Calu3 (cell line): ENCODE data around the gene RPN1. TPM values are rescaled to one million over a fixed set of nuclear protein-coding genes. Genes with fewer than 3 reads are reported as not detected.

Experiments used
- BruUV-seq: library from RNA; stranded (reverse); fragments of 400-500 nt; replicated peaks from 2 replicates; lab custom pipeline; 2021; lab: Mats Ljungman, UMichigan
- CTCF ChIA-PET: fragments of 300-600 bp; sonication (Branson Sonifier 250); formaldehyde crosslinking; loops from one replicate; lab custom pipeline; 2022; ENCODE audit warnings: antibody characterized with exemption; lab: Charles Lee
- DNase-seq: peaks from one replicate; pipeline ENCODE4 v3.0.0; 2022
- H3K27ac Mint-ChIP-seq: one replicate; pipeline ENCODE4 v1.8.0; 2022; ENCODE audit warnings: mixed read lengths; ENCODE audit not compliant: unreplicated experiment
- H3K27me3 Mint-ChIP-seq: one replicate; pipeline ENCODE4 v1.8.0; 2022; ENCODE audit warnings: mixed read lengths; ENCODE audit not compliant: unreplicated experiment
- H3K36me3 Mint-ChIP-seq: one replicate; pipeline ENCODE4 v1.8.0; 2022; ENCODE audit warnings: mild to moderate bottlenecking, moderate library complexity, mixed read lengths; ENCODE audit not compliant: insufficient read depth, unreplicated experiment
- H3K4me1 Mint-ChIP-seq: one replicate; pipeline ENCODE4 v1.8.0; 2022; ENCODE audit warnings: mild to moderate bottlenecking, low read depth, mixed read lengths; ENCODE audit not compliant: unreplicated experiment
- H3K4me3 Mint-ChIP-seq: one replicate; pipeline ENCODE4 v1.8.0; 2022; ENCODE audit warnings: mild to moderate bottlenecking, low read depth, moderate library complexity, mixed read lengths; ENCODE audit not compliant: unreplicated experiment
- H3K9me3 Mint-ChIP-seq: one replicate; pipeline ENCODE4 v1.8.0; 2022; ENCODE audit warnings: low read depth, mixed read lengths; ENCODE audit not compliant: unreplicated experiment
- intact Hi-C: fragments of 100-400 bp; cut with micrococcal nuclease; formaldehyde crosslinking; loops from one replicate; pipeline ENCODE4 v1.10.0; 2022; ENCODE audit not compliant: unreplicated experiment
- total RNA-seq: library from RNA; stranded (reverse); gene quantifications from 2 replicates; pipeline ENCODE4 v1.2.3, GENCODE V29; 2022
- TF ChIP-seq, protein P1 (sequence below): fragments of 200-600 bp; IDR thresholded peaks from one replicate; pipeline ENCODE4 v1.8.0; 2022; ENCODE audit warnings: antibody characterized with exemption; ENCODE audit not compliant: unreplicated experiment

The RPN1 gene
- total RNA-seq, 1 experiment from 2014 or later, result 474 TPM

DNA sequence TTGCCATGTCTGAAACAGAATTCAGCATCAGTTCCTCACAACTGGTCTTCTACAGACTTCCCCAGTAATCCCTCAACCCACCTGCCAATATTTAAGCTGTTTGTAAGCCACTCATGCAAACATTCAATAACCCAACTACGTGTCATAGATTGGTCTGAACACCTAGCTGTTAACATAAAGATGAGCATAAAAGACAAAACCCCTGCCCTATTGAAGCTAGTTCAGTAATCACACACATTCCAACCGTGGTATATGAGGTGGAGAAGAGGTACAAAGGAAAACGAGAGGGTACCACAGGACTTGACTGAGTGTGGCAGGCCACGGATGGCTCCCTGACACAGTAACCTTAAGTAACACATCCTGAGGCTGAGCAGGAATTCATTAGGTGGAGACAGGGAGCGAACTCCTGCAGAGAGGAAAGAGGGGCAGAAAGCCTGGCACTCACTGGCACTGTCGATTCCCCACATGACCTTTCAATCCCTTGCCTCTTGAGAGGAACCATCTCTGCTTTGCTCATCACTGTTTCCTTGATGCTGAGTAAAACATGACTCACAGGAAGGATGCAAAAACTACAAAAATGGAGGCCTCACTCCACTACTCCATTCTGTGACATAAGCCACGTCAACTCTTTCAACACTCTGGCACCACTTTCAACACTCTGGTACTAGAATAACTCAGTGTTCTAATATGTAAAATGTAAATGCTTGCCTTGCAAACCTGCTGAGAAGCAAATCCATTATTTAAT, 31.3 kb downstream of the RPN1 start:
- Mint-ChIP-seq H3K27me3 (no peaks in the 10 kb centered on the region), H3K4me3 (peak overlapping the region; percentile 86), H3K9me3 (no peaks in the 10 kb centered on the region), H3K36me3 (peaks cover 94% of the 10 kb centered on the region), H3K4me1 (peaks cover 28% of the 10 kb centered on the region), H3K27ac (peak overlapping the region; percentile 56)
- DNase-seq, result no peak
- TF ChIP-seq, protein P1, sequence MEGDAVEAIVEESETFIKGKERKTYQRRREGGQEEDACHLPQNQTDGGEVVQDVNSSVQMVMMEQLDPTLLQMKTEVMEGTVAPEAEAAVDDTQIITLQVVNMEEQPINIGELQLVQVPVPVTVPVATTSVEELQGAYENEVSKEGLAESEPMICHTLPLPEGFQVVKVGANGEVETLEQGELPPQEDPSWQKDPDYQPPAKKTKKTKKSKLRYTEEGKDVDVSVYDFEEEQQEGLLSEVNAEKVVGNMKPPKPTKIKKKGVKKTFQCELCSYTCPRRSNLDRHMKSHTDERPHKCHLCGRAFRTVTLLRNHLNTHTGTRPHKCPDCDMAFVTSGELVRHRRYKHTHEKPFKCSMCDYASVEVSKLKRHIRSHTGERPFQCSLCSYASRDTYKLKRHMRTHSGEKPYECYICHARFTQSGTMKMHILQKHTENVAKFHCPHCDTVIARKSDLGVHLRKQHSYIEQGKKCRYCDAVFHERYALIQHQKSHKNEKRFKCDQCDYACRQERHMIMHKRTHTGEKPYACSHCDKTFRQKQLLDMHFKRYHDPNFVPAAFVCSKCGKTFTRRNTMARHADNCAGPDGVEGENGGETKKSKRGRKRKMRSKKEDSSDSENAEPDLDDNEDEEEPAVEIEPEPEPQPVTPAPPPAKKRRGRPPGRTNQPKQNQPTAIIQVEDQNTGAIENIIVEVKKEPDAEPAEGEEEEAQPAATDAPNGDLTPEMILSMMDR, result no peak
- intact Hi-C loops, result loop anchor here (2.0 kb wide), 1 partner anchor 29 kb away; no protein-coding TSS in a partner anchor
- CTCF ChIA-PET, result interaction anchor here (0.5 kb wide), 1 partner anchor 19 kb away, joined by 3 read pairs; no protein-coding TSS in a partner anchor
- BruUV-seq, result no TSS peak

DNA sequence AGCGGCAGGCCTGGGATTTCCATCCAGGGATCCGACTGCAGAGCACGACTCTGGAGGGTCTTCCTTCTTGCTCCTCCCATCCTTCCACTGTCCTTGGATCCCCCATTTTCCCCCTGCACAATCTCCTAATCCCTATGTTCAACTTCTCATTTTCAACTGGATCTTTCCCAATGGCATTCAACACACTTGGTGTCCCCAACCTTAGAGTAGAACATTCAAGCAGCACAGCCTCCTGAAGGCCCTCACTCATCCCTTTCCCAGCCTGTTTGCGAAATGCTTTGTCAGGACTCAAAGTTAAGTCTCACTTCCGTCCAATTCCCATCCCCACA, 32.3 kb downstream of the RPN1 start:
- BruUV-seq, result no TSS peak
- Mint-ChIP-seq H3K9me3 (no peaks in the 10 kb centered on the region), H3K4me3 (peak overlapping the region; percentile 86), H3K36me3 (peaks cover 90% of the 10 kb centered on the region), H3K27ac (peak overlapping the region; percentile 56), H3K4me1 (peaks cover 28% of the 10 kb centered on the region), H3K27me3 (no peaks in the 10 kb centered on the region)
- CTCF ChIA-PET, result interaction anchor here (0.7 to 1.5 kb wide), 8 partner anchors 10 to 235 kb away, joined by 3 to 14 read pairs (median 6); partner anchors contain the start of gene RPN1
- DNase-seq, result no peak
- TF ChIP-seq, protein P1, result no peak
- intact Hi-C loops, result loop anchor here (2.0 kb wide), 1 partner anchor 30 kb away; no protein-coding TSS in a partner anchor

DNA sequence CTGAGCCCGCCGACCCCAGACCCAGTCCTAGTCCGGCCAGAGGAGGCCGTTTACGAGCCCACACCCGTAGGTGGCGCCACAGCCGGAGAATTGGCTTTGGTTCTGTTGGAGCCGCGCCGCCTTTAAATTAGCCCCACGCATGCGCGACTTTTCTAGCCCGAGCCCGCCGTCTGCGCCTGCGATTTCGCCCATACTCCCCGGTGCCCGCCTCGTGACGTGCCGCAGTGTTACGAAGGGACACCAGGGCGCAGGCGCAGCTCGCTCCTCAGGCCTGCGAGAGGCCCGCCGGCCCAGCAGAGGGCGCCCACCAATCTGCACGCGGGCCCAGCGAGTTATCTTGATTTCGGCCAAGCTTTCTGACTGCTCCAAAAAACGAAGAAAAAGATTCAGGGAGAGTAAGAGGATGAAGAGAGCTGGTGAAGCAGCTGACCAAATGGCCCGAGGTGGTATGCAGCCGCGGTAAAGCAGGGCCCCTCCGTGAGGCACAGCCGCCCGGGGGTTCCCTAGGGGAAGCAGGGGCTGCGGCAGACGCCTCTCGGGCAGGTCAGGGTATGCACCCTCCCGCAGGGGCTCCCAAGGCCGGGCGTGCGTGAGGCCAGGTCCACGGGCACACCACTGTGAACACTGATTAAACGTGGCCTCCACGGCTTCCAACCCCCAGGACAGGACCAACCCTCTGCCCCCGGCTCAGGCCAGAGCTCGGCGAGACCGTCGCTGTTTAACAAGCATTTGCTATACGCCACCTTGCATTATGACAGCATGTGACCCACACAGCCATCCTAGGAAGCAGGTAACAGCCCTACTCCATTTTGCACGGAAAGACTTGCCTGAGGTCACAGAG, 32.8 kb downstream of the RPN1 start:
- peaks cover 28% of the 10 kb centered on the region for H3K4me1 Mint-ChIP-seq
- intact Hi-C loops, result loop anchor here (2.0 kb wide), 1 partner anchor 31 kb away; no protein-coding TSS in a partner anchor
- no peaks in the 10 kb centered on the region for H3K9me3 Mint-ChIP-seq
- H3K27ac Mint-ChIP-seq, result peak overlapping the region; percentile 62
- peak; percentile 99 for DNase-seq
- TF ChIP-seq, protein P1, result peak; percentile 88
- CTCF ChIA-PET, result interaction anchor here (0.5 to 1.5 kb wide), 18 partner anchors 10 to 822 kb away, joined by 3 to 14 read pairs (median 4); partner anchors contain the start of genes ACAD9, IFT122, MBD4 and RPN1
- TSS peak; percentile 74 for BruUV-seq
- H3K27me3 Mint-ChIP-seq, result no peaks in the 10 kb centered on the region
- H3K4me3 Mint-ChIP-seq, result peak overlapping the region; percentile 86
- H3K36me3 Mint-ChIP-seq, result peaks cover 87% of the 10 kb centered on the region

DNA sequence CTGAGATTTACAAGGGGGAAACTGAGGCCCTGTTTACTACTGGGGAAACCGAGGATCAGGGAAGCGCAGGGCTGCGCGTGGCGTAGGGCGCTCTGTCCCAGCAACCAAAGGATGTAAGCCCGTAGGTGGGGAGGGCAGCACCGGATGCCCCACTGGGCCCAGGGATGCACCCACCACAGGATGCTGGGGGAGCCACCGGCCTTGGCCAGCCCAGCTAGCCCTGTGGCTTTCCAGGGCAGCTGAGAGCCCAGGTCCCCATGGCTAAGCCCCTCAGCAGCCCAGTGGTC, 33.4 kb downstream of the RPN1 start:
- H3K27me3 Mint-ChIP-seq, result no peaks in the 10 kb centered on the region
- intact Hi-C loops, result no loop called here
- H3K4me3 Mint-ChIP-seq, result peak overlapping the region; percentile 86
- H3K9me3 Mint-ChIP-seq, result no peaks in the 10 kb centered on the region
- CTCF ChIA-PET, result interaction anchor here (0.5 to 1.5 kb wide), 15 partner anchors 9 to 823 kb away, joined by 3 to 14 read pairs (median 3); partner anchors contain the start of genes ACAD9, IFT122, MBD4 and RPN1
- H3K36me3 Mint-ChIP-seq, result peaks cover 86% of the 10 kb centered on the region
- peaks cover 28% of the 10 kb centered on the region for H3K4me1 Mint-ChIP-seq
- H3K27ac Mint-ChIP-seq, result peak overlapping the region; percentile 62
- no peak for DNase-seq
- TF ChIP-seq, protein P1, result no peak
- no TSS peak for BruUV-seq
